GM12892 (cell line): ENCODE measurements around the gene TFRC.
"Not testable (repeated sequence)": the region's sequence is repeated elsewhere in the genome, so short reads cannot be mapped to it uniquely, and the experiment has no call there.

Source experiments
- DNase-seq: peaks from one replicate; pipeline ENCODE4 v3.0.0; 2011; ENCODE audit not compliant: insufficient read length
- FAIRE-seq: peaks from 2 replicates; lab custom pipeline; 2011; peaks lifted over from hg19 to GRCh38; lab: Jason Lieb, UNC
- POLR2A ChIP-seq: IDR thresholded peaks from 2 replicates; pipeline ENCODE4 v1.6.1; 2011; ENCODE audit warnings: low read depth, low read length, control low read depth
- POLR2AphosphoS5 ChIP-seq: IDR thresholded peaks from 2 replicates; pipeline ENCODE4 v1.6.1; 2011; ENCODE audit warnings: low read depth, low read length, control low read depth
- TAF1 ChIP-seq: IDR thresholded peaks from 2 replicates; pipeline ENCODE4 v1.6.1; 2011; ENCODE audit warnings: low read depth, mild to moderate bottlenecking, control low read depth, low read length, borderline replicate concordance

The TFRC gene

DNA sequence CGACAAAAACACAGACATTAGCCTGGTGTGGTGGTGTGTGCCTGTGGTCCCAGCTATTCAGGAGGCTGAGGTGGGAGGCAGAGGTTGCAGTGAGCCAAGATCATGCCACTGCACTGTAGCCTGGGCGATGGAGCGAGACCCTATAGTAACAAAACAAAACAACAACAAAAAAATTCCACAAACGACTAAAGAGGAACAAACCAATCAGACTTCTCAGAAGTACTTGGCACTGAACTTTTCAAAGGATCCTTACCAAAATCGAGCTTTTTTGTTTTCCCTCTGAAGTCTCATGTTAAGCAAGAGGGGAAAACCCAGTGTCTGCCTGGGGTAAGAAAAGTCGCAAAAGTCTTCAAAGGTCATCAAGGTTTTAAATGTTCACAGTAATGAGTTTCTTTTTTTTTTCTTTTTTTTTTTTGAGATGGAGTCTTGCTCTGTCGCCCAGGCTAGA lies 30.1 kb upstream of the TFRC start:
- TF ChIP-seq TAF1 (no peak), POLR2AphosphoS5 (no peak), POLR2A (no peak)
- no peak for DNase-seq
- peak; percentile 77 for FAIRE-seq

DNA sequence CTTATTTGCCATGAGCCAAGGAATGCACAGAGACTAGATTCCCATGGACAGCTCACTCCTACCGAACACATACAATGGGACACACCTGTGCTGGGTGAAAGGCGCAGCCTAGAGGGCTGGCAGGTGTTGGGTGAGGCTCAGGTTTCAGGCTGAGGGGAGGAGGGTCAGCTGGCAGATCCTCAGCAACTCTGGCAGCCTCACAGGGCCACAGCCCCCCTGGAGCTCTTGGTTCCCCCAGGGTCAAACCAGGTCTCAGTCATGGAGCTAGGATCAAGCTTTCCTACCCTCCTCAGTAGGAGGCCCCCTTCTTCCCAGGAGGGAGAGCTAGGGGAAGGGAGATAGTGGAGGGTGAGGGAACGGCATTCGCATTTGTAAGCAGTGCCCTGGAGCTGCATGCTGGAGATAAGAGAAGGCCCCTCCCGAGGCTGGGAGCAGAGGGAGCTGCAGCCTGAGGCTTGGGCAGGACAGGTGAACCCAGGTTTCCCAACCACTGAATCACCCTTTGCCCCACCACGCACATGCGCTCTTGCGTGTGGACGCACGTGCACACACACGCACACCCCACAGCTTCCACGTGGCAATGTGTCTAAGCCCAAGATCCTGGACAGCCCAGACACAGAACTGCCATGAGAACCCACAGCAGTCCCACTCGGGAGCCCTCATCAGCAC lies 26.3 kb upstream of the TFRC start:
- no peak for DNase-seq
- TF ChIP-seq POLR2A (no peak), TAF1 (no peak), POLR2AphosphoS5 (no peak)
- no peak for FAIRE-seq

DNA sequence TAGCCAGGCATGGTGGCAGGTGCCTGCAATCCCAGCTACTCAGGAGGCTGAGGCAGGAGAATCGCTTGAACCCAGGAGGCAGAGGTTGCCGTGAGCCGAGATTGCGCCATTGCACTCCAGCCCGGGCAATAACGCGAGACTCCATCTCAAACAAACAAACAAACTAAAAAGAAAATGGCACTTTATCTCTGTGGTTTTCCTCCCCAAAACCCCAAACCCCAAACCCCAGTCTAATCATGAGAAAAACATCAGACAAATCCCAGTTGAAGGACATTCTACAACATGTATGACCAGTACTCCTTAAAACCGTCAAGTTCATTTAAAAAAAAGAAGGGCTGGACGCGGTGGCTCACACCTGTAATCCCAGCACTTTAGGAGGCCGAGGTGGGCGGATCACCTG lies 22.8 kb upstream of the TFRC start:
- not testable (repeated sequence) for FAIRE-seq, DNase-seq

DNA sequence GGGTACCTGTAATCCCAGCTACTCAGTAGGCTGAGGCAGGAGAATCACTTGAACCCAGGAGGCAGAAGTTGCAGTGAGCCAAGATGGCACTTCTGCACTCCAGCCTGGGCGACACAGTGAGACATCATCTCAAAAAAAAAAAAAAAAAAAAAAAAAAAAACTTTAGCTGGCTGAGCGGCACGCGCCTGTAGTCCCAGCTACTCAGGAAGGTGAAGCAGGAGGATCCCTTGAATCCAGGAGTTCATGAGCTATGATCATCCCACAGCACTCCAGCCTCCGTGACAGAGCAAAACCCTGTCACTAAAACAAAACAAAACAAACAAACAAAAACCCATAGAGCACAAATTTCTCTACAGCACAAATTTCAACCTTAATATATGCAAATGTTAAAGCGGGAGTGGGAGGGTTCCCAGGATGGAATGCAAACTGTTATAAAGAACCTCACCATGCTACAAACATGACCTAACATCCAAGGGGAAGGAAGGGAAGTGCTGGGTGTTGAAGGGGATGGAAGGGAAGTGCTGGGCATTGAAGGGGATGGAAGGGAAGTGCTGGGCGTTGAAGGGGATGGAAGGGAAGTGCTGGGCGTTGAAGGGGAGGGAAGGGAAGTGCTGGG lies 16.6 kb upstream of the TFRC start:
- not testable (repeated sequence) for DNase-seq, FAIRE-seq

DNA sequence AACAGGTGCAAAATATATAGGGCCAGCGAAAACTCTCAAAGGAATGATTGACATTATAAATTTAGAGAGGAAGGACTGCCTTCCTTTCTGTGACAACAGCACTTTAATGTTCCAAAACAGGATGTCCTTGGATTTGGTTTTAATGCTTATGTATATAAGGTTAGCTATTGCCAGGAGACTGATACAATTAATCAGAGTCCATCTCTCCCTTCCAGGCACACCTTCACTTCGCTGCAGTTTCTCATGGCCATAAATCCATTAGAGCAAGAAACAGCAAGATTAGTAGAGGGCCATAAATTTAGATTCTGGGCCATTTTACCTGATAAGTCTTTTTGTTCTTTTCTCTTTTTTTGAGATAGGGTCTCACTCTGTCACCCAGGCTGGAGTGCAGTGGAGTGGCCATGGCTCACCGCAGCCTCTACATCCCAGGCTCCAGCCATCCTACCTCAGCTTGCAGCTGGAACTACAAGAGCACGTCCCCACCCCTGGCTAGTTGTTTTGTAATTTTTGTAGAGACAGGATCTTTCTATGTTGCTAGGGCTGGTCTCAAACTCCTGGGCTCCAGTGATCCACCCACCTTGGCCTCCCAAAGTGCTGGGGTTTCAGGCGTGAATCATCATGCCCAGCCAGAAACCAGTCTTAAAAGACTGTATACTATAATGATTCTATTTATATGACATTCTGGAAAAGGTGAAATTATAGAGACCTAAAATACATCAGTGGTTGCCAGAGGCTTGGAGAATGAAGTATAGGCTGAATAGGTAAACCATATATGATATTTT lies 15.7 kb upstream of the TFRC start:
- FAIRE-seq, result no peak

DNA sequence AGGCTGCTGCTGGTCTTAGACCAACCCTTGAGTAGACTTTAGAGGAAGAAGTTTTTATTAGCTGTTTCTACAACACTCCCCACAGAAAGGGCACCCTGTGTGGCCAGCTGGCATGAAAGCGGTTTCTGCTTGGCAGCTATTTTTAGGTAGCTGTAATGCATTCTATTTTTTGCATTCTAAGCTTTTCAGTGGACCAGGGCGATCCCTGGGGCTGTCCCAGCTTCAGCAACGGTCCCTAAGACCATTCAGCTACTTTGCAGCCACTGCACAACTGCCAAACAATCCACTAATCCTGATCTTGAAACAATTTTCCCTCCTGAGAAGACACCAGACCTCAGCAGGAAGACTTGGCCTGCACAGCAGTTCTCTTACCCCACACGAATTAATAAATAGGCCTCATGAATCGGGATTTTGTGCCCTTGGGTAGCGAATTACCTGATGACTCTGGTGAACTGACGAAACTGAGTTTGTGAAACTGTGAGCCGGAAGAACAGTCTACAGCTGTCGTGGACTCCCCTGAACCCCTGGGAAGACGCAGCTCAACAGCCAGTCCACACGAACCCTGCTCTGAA lies 14.6 kb upstream of the TFRC start:
- DNase-seq (no peak), FAIRE-seq (peak; percentile 61)
- TF ChIP-seq TAF1 (no peak), POLR2A (peak; percentile 30; the same call in 1 of the 2 replicates)

More for the DNA sequence above, 15.7 kb upstream of the TFRC start:
- no peak for TF ChIP-seq POLR2A
- TF ChIP-seq POLR2AphosphoS5, result no peak
- no peak for TF ChIP-seq TAF1
- no peak for DNase-seq

DNA sequence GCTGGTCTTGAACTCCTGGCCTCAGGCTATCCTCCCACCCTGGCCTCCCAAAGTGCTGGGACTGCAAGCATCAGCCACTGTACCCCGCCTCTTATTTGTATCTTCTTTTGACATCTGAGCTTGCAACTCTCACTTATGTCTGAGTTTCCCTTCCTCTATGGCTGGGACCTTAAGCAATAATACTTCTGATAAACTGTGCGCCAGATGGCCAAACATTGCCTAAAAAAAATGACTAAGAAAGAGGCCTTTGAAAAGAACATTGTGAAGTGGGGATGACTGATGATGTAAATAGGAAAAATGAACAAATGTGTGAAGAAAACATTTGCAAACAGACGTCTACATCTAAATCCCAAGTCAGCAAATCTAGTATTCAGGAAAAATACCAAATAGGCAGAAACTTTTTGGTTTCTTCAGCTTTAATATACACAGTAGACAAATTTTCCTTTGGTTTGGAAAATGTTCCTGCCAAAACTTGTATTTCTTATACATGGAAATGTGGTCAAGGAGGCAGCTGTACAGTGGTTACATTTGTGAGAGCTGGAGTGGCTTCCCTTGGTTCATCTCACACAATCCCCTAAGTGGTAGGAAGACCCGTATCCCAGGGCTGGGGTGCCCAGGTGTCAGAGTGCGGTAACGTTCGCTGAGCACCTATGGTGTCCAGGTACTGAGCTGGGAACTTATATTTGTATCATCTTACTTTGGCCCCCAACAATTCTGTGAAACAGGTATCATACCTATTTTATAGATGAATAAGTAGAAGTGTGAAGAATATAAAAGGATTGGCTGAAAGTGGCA lies 11.6 kb upstream of the TFRC start:
- peak; percentile 48 for FAIRE-seq
- TF ChIP-seq TAF1, result no peak
- no peak for TF ChIP-seq POLR2A
- TF ChIP-seq POLR2AphosphoS5, result no peak
- no peak for DNase-seq

DNA sequence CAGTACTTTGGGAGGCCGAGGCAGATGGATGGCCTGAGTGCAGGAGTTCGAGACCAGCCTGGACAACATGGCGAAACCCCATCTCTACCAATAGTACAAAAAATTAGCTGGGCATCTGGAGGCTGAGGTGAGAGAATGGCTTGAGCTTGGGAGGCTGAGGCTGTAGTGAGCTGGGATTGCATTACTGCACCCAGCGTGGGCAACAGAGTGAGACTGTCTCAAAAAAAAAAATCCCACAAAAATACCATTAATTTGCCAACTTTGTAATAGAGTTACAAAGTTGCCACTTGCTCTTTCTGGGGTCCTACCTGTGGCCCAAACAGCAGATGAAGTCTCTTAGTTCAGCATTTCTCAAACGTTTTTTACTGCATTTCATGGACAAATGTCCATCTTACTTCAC lies 6.0 kb upstream of the TFRC start:
- TF ChIP-seq POLR2A, result no peak
- TF ChIP-seq POLR2AphosphoS5, result no peak
- TF ChIP-seq TAF1, result no peak

DNA sequence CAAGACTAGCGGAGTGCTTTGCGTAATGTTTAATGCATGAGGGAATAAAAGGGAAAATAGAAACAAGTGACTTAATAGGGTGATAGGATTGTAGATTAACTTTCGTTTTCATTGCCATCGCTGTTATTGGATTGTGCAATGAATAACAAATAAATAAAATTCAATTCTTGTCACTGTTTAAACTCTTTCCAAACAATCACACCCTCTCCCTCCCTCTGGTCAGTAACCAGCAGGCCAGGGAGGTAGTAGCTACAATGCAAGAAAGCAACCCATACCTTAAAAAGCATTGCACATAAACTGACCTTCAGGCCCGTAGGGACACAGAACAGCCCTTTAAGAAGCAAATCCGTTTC lies 705 bp upstream of the TFRC start:
- DNase-seq, result no peak
- FAIRE-seq, result no peak
- TF ChIP-seq POLR2AphosphoS5, result no peak
- no peak for TF ChIP-seq POLR2A
- TF ChIP-seq TAF1, result no peak

More for the DNA sequence above, 6.0 kb upstream of the TFRC start:
- DNase-seq (no peak), FAIRE-seq (no peak)

DNA sequence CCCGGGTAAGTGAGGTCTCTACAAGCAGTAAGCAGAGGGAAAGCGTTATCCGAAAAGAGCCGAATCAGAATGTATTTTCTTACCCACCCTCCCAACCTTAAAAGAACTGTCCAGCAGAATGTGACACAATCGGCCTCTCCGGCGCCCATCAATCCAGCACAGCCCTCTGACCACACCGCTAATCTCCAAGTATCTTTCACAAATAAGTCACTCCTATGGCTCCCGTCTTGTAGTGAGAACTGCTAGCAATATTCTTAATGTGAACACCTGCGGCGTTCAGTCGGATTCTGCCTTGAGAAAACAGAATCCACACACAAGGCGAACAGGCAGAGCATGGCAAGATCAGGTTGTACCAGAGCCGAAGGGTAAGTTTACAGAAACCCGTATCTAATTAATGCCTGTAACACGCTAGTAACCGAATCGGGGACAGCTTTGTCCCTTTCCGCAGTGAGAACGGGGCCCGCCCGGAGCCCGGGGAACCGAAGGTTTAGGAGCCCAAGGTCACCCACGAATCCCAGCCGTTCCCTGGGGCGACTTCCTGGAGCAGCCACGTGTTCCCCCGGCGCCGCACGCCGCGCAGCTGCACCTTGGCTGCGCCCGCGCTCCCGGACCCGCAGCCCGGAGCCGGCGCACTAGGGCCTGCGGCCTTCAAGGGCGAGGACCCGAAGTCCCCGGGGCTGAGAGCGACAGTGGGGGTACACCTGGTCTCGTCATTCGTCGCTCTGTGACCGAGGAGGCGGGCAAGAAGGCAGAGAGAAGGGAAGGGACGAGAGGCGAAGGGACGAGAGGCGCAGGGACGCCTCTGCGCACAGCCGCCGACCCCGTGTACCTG lies 672 bp downstream of the TFRC start:
- no peak for TF ChIP-seq POLR2A
- TF ChIP-seq TAF1, result no peak
- no peak for TF ChIP-seq POLR2AphosphoS5
- peak; percentile 45 for DNase-seq
- FAIRE-seq, result peak; percentile 9

DNA sequence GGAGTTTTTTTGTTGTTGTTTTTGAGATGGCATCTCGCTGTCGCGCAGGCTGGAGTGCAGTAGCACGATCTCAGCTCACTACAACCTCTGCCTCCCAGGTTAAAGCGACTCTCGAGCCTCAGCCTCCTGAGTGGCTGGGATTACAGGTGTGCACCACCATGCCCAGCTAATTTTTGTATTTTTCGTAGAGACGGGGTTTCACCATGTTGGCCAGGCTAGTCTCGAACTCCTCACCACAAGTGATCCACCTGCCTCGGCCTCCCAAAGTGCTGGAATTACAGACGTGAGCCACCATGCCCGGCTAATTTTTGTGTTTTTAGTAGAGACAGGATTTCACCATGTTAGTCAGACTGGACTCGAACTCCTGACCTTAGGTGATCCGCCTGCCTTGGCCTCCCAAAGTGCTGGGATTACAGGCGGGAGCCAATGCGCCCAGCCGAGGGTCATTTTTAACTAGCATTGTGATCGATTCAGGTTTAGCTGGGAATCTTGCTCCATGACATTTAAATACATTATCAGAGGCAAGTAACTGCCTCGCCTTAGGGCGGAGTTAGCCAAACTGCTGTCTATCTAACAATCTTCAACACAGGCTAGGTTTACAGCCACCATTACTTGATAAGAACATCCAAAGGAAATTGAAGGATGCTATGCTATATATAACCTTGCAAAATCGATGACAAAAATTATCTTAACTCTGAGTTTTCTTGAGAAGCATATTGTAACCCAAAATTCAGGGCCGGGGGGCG lies 1.6 kb downstream of the TFRC start:
- FAIRE-seq, DNase-seq: not testable (repeated sequence)
